SK-N-SH (cell line): ENCODE measurements around the gene ST6GALNAC1. TPM values are rescaled to one million over a fixed set of nuclear protein-coding genes. Genes with fewer than 3 reads are reported as not detected.

Experiments used
- CTCF ChIA-PET: fragments of 300-600, 350-600 bp; formaldehyde crosslinking; extraction: SDS; loops from one replicate; lab custom pipeline; 2021; lab: Yijun Ruan, JAX
- POLR2A ChIA-PET: fragments of 350-600 bp; sonication (Branson Sonifier 250); formaldehyde crosslinking; extraction: SDS; loops from one replicate; lab custom pipeline; 2020; ENCODE audit warnings: antibody characterized with exemption, inconsistent platforms; lab: Yijun Ruan, JAX
- DNase-seq: peaks from one replicate; pipeline ENCODE4 v3.0.0; 2012
- H2AFZ ChIP-seq: fragments of 200-600 bp; sonication (generic); 2 replicates; pipeline ENCODE4 v1.8.1; 2016; ENCODE audit warnings: antibody characterized with exemption, mild to moderate bottlenecking, low read depth
- H3F3A ChIP-seq: fragments of 200-600 bp; sonication (generic); replicated peaks from 2 replicates; pipeline ENCODE3; 2016; ENCODE audit warnings: antibody characterized with exemption, mild to moderate bottlenecking; ENCODE audit not compliant: insufficient read depth
- H3K27ac ChIP-seq, 2 experiments: fragments of 200-500 bp in 1 of 2; fragments of 200-600 bp in 1 of 2; sonication (Bioruptor generic) in 1 of 2; sonication (generic), shearing (Covaris generic) in 1 of 2; 2 replicates each; pipeline versions ENCODE4 v1.5.1 to v1.6.1; 2014 to 2016; ENCODE audit warnings: low read depth in 2 of 2, inconsistent platforms in 1 of 2, low read length in 1 of 2, mild to moderate bottlenecking in 1 of 2, mixed read lengths in 1 of 2
- H3K27me3 ChIP-seq: fragments of 200-600 bp; sonication (generic), shearing (Covaris generic); 2 replicates; pipeline ENCODE4 v1.6.1; 2016; ENCODE audit warnings: mixed run types; ENCODE audit not compliant: insufficient read depth
- H3K36me3 ChIP-seq, 2 experiments: fragments of 200-500 bp in 1 of 2; fragments of 200-600 bp in 1 of 2; sonication (Bioruptor generic) in 1 of 2; sonication (generic) in 1 of 2; replicated peaks in 1 of 2; 2 replicates each; pipeline versions ENCODE3 to v1.5.1; 2014 to 2016; ENCODE audit warnings: low read length in 1 of 2, mild to moderate bottlenecking in 1 of 2; ENCODE audit not compliant: insufficient read depth in 2 of 2, control insufficient read depth in 1 of 2
- H3K4me1 ChIP-seq, 2 experiments: fragments of 200-500 bp in 1 of 2; fragments of 200-600 bp in 1 of 2; sonication (Bioruptor generic) in 1 of 2; sonication (generic), shearing (Covaris generic) in 1 of 2; 2 replicates each; pipeline versions ENCODE4 v1.5.1 to v1.6.1; 2014 to 2016; ENCODE audit warnings: low read depth in 1 of 2, low read length in 1 of 2, mixed run types in 1 of 2; ENCODE audit not compliant: insufficient read depth in 2 of 2, control insufficient read depth in 1 of 2
- H3K4me2 ChIP-seq: fragments of 200-600 bp; sonication (generic), shearing (Covaris generic); 2 replicates; pipeline ENCODE4 v1.6.1; 2017; ENCODE audit warnings: mixed run types
- H3K4me3 ChIP-seq, 2 experiments: fragments of 200-500 bp in 1 of 2; fragments of 200-600 bp in 1 of 2; sonication (Bioruptor generic) in 1 of 2; sonication (generic), shearing (Covaris generic) in 1 of 2; 2 replicates each; pipeline versions ENCODE4 v1.5.1 to v1.8.1; 2014 to 2016; ENCODE audit warnings: low read depth in 2 of 2, inconsistent platforms in 1 of 2, low read length in 1 of 2, mild to moderate bottlenecking in 1 of 2, mixed read lengths in 1 of 2, moderate library complexity in 1 of 2
- H3K79me2 ChIP-seq: fragments of 200-600 bp; sonication (generic); 2 replicates; pipeline ENCODE4 v1.8.1; 2017; ENCODE audit warnings: mild to moderate bottlenecking; ENCODE audit not compliant: insufficient read depth
- H3K9ac ChIP-seq: fragments of 200-600 bp; sonication (generic); 2 replicates; pipeline ENCODE4 v1.6.1; 2017; ENCODE audit warnings: mixed run types
- H3K9me2 ChIP-seq: fragments of 200-600 bp; sonication (generic); 2 replicates; pipeline ENCODE4 v1.6.1; 2017; ENCODE audit warnings: mixed run types
- H3K9me3 ChIP-seq: fragments of 200-600 bp; sonication (generic); 2 replicates; pipeline ENCODE4 v1.6.1; 2017; ENCODE audit warnings: mixed run types, mild to moderate bottlenecking, moderate library complexity
- H4K20me1 ChIP-seq: fragments of 200-600 bp; sonication (generic); 2 replicates; pipeline ENCODE4 v1.6.1; 2017; ENCODE audit warnings: mild to moderate bottlenecking, mixed run types; ENCODE audit not compliant: insufficient read depth
- EP300 ChIP-seq, 2 experiments: IDR thresholded peaks; 2 replicates each; pipeline versions ENCODE4 v1.4.0 to v1.6.1; 2012; ENCODE audit warnings: borderline replicate concordance in 1 of 2, low read depth in 1 of 2, low read length in 1 of 2
- FOXJ3 ChIP-seq: sonication (generic); formaldehyde crosslinking; IDR thresholded peaks from 2 replicates; pipeline ENCODE4 v1.5.1; 2020; ENCODE audit warnings: mild to moderate bottlenecking, missing genetic modification reagents
- FOXM1 ChIP-seq: IDR thresholded peaks from 2 replicates; pipeline ENCODE4 v1.4.0; 2012; ENCODE audit warnings: low read depth, mild to moderate bottlenecking
- GABPA ChIP-seq: IDR thresholded peaks from 2 replicates; pipeline ENCODE4 v1.4.0; 2012; ENCODE audit warnings: low read depth, mild to moderate bottlenecking
- IRF3 ChIP-seq: fragments of 150-350 bp; IDR thresholded peaks from 2 replicates; pipeline ENCODE4 v1.6.1; 2016; ENCODE audit warnings: mild to moderate bottlenecking, low read depth, low read length
- MAX ChIP-seq: IDR thresholded peaks from 2 replicates; pipeline ENCODE4 v1.4.0; 2012; ENCODE audit warnings: low read depth
- MEF2A ChIP-seq: IDR thresholded peaks from 2 replicates; pipeline ENCODE4 v1.4.0; 2012; ENCODE audit warnings: low read depth, borderline replicate concordance
- NFIC ChIP-seq: IDR thresholded peaks from 2 replicates; pipeline ENCODE4 v1.4.0; 2012; ENCODE audit warnings: borderline replicate concordance
- PBX3 ChIP-seq: IDR thresholded peaks from 2 replicates; pipeline ENCODE4; 2012
- POLR2AphosphoS5 ChIP-seq: IDR thresholded peaks from 2 replicates; pipeline ENCODE4 v1.6.1; 2012; ENCODE audit warnings: low read depth, low read length
- RAD21 ChIP-seq: IDR thresholded peaks from 2 replicates; pipeline ENCODE4 v1.6.1; 2012; ENCODE audit warnings: mild to moderate bottlenecking, low read length
- RXRA ChIP-seq: IDR thresholded peaks from 2 replicates; pipeline ENCODE4 v1.4.0; 2012; ENCODE audit warnings: low read depth, mild to moderate bottlenecking, borderline replicate concordance
- SMC3 ChIP-seq: IDR thresholded peaks from 2 replicates; pipeline ENCODE4 v1.6.1; 2012; ENCODE audit warnings: low read depth, low read length, improper control_type of control experiment
- TEAD4 ChIP-seq: IDR thresholded peaks from 2 replicates; pipeline ENCODE4 v1.4.0; 2012; ENCODE audit warnings: mild to moderate bottlenecking, borderline replicate concordance; ENCODE audit not compliant: insufficient read depth
- USF1 ChIP-seq: IDR thresholded peaks from 2 replicates; pipeline ENCODE4 v1.4.0; 2012; ENCODE audit warnings: low read depth, borderline replicate concordance
- YY1 ChIP-seq: IDR thresholded peaks from 2 replicates; pipeline ENCODE4 v1.4.0; 2012; ENCODE audit warnings: low read depth, mild to moderate bottlenecking
- WGBS: methylation state at CpG from one replicate; pipeline ENCODE4 v1.1.6; 2017; ENCODE audit warnings: low lambda C conversion rate; 5-methylcytosine and 5-hydroxymethylcytosine counted together
- polyA plus RNA-seq, 3 experiments: library from polyadenylated mRNA; depleted of rRNA; stranded (reverse); fragments of >200 nt; gene quantifications; 2 replicates each; pipeline ENCODE4 v1.2.3, GENCODE V29; 2012
- TF ChIP-seq, protein P1 (sequence below): IDR thresholded peaks from 2 replicates; pipeline ENCODE4 v1.6.1; 2012; ENCODE audit warnings: mild to moderate bottlenecking, low read depth, low read length, moderate library complexity

The ST6GALNAC1 gene
- polyA plus RNA-seq, 1 of the 3 experiments (the other 2 are of a cell fraction): not detected

GRCh38 chr17:76633628-76634328 is 9.8 kb downstream of the ST6GALNAC1 start (continued):
- TF ChIP-seq, protein P1, sequence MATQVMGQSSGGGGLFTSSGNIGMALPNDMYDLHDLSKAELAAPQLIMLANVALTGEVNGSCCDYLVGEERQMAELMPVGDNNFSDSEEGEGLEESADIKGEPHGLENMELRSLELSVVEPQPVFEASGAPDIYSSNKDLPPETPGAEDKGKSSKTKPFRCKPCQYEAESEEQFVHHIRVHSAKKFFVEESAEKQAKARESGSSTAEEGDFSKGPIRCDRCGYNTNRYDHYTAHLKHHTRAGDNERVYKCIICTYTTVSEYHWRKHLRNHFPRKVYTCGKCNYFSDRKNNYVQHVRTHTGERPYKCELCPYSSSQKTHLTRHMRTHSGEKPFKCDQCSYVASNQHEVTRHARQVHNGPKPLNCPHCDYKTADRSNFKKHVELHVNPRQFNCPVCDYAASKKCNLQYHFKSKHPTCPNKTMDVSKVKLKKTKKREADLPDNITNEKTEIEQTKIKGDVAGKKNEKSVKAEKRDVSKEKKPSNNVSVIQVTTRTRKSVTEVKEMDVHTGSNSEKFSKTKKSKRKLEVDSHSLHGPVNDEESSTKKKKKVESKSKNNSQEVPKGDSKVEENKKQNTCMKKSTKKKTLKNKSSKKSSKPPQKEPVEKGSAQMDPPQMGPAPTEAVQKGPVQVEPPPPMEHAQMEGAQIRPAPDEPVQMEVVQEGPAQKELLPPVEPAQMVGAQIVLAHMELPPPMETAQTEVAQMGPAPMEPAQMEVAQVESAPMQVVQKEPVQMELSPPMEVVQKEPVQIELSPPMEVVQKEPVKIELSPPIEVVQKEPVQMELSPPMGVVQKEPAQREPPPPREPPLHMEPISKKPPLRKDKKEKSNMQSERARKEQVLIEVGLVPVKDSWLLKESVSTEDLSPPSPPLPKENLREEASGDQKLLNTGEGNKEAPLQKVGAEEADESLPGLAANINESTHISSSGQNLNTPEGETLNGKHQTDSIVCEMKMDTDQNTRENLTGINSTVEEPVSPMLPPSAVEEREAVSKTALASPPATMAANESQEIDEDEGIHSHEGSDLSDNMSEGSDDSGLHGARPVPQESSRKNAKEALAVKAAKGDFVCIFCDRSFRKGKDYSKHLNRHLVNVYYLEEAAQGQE: no peak
- TF ChIP-seq PBX3 (no peak), MEF2A (no peak), MAX (no peak), RXRA (no peak), RAD21 (no peak)

GRCh38 chr17:76631821-76632565 is 11.6 kb downstream of the ST6GALNAC1 start:
- Histone ChIP-seq H2AFZ (no peak overlapping the region), H3F3A (peaks cover 17% of the 10 kb centered on the region), H3K79me2 (no peaks in the 10 kb centered on the region), H3K4me1 (peaks cover 10 to 14% of the 10 kb centered on the region in 2 experiments), H3K9me3 (no peaks in the 10 kb centered on the region), H3K4me3 (no peak overlapping the region), H4K20me1 (no peaks in the 10 kb centered on the region), H3K9me2 (no peaks in the 10 kb centered on the region), H3K27me3 (no peaks in the 10 kb centered on the region), H3K36me3 (no peaks in the 10 kb centered on the region), H3K27ac (no peak overlapping the region), H3K4me2 (no peak overlapping the region), H3K9ac (no peak overlapping the region)
- ChIA-PET POLR2A (no interaction called here), CTCF (interaction anchor here (0.6 to 5.5 kb wide), 7 partner anchors 8 to 126 kb away, joined by 3 to 55 read pairs (median 4); no protein-coding TSS in a partner anchor)
- WGBS: 89% methylated on average over 10 of the region's 10 CpGs
- DNase-seq: no peak
- TF ChIP-seq MEF2A: no peak
- TF ChIP-seq POLR2AphosphoS5: no peak
- TF ChIP-seq IRF3: no peak
- TF ChIP-seq TEAD4: no peak
- no peak for TF ChIP-seq FOXJ3 (CRISPR knock-in tag)
- TF ChIP-seq NFIC: no peak
- no peak for TF ChIP-seq YY1
- no peak for TF ChIP-seq PBX3
- TF ChIP-seq SMC3: no peak
- TF ChIP-seq GABPA: no peak
- no peak for TF ChIP-seq FOXM1
- no peak for TF ChIP-seq EP300 (IDR thresholded peaks at IDR 0.05; ENCODE audit: borderline replicate concordance in 1 of 2, low read depth in 1 of 2, low read length in 1 of 2)
- no peak for TF ChIP-seq USF1
